Pancreas (tissue), 10 donors: ENCODE measurements around the gene TAAR5. TPM values are rescaled to one million over a fixed set of nuclear protein-coding genes. Genes with fewer than 3 reads are reported as not detected.
"Not testable (repeated sequence)": the region's sequence is repeated elsewhere in the genome, so short reads cannot be mapped to it uniquely, and the experiment has no call there.

Experiments used
- ATAC-seq, 4 donors: fragments of 200-7000 bp; cut with Tn5 transposase; one replicate each; pipeline versions ENCODE4 v1.8.0 to v1.9.1; 2020; ENCODE audit warnings: mild to moderate bottlenecking in 4 of 4, moderate library complexity in 4 of 4
- DNase-seq, 6 donors: peaks; one replicate each; pipeline ENCODE4 v3.0.0-alpha.2; 2020
- FAIRE-seq: peaks from 2 replicates; lab custom pipeline; 2012; peaks lifted over from hg19 to GRCh38; lab: Jason Lieb, UNC
- H3K27ac ChIP-seq, 4 donors: fragments of 200-600 bp; sonication (generic); 1 replicate in 3 of 4; 2 replicates in 1 of 4; pipeline versions ENCODE4 v1.5.0 to v1.8.0; 2020
- H3K27me3 ChIP-seq, 4 donors: fragments of 200-600 bp; one replicate each; pipeline ENCODE4 v1.8.0; 2021
- H3K36me3 ChIP-seq, 3 donors: fragments of 200-600 bp; sonication (generic) in 1 of 3; one replicate each; pipeline versions ENCODE4 v1.5.0 to v1.8.0; 2020 to 2021
- H3K4me1 ChIP-seq, 3 donors: fragments of 200-600 bp; one replicate each; pipeline ENCODE4 v1.8.0; 2021
- H3K4me3 ChIP-seq, 4 donors: fragments of 200-600 bp; sonication (generic) in 2 of 4; one replicate each; pipeline versions ENCODE4 v1.5.0 to v1.8.0; 2020 to 2021
- H3K9me3 ChIP-seq, 4 donors: fragments of 200-600 bp; one replicate each; pipeline ENCODE4 v1.8.0; 2021
- CTCF ChIP-seq, 4 donors: fragments of 200-600 bp; sonication (generic) in 3 of 4; IDR thresholded peaks; one replicate each; pipeline versions ENCODE4 v1.5.0 to v1.8.0; 2021; ENCODE audit warnings: antibody characterized with exemption in 4 of 4
- WGBS, 2 donors: extraction: QIAGEN DNeasy Blood & Tissue Kit; methylation state at CpG; one replicate each; pipeline ENCODE4 v1.1.7; 2013; 5-methylcytosine and 5-hydroxymethylcytosine counted together
- intact Hi-C, 3 donors: fragments of 100-400 bp; cut with DNase I; formaldehyde crosslinking; loops; one replicate each; pipeline versions ENCODE4 v1.11.1 to v1.14.2; 2022
- polyA plus RNA-seq, 2 donors: library from polyadenylated mRNA; stranded (reverse); fragments of 200-250 nt; gene quantifications; one replicate each; pipeline ENCODE4 v1.2.3, GENCODE V29; 2013
- total RNA-seq, 6 donors: library from RNA; stranded (reverse); fragmentation: NEBNext Ultra II Directional in 4 of 6; extraction: Animal tissue kit (Norgen Biotek cat#: 25700) in 4 of 6; gene quantifications; one replicate each; pipeline versions ENCODE4 v1.2.1 to v1.2.4, GENCODE V29; 2021 to 2023
- donor health status: healthy with polysubstance abuse.
- donor health status: DM: no; HTN: no; CAD: no; lungs with moderate emphysema.
- donor health status: DM: no; HTN: no; CAD: no.
- donor health status: control.
- donor health status: control.
- donor health status: Bipolar disorder and iron deficiency.
- donor health status: DM: yes; HTN: yes; CAD: no.
- donor health status: DM: no; HTN: no; CAD: no.
- donor health status: DM: no; HTN: no; CAD: no.
- donor health status: DM: yes; HTN: yes; CAD: no.

The TAAR5 gene
- total and polyA plus RNA-seq, 8 donors: not detected

GRCh38 chr6:132611616-132612015, 22.1 kb upstream of the TAAR5 start:
- H3K27ac ChIP-seq: no peak overlapping the region
- H3K27me3 ChIP-seq: no peaks in the 10 kb centered on the region
- FAIRE-seq (no peak), ATAC-seq (no peak), DNase-seq (no peak)
- peaks cover 0 to 8% (median 5%) of the 10 kb centered on the region in 3 donors for H3K4me1 ChIP-seq
- no peak overlapping the region for H3K4me3 ChIP-seq
- intact Hi-C loops: no loop called here
- no peaks in the 10 kb centered on the region for H3K9me3 ChIP-seq
- H3K36me3 ChIP-seq: no peaks in the 10 kb centered on the region
- no peak for TF ChIP-seq CTCF (IDR thresholded peaks at IDR 0.05)
- 81 to 97% methylated on average over 2 of the region's 2 CpGs for WGBS, 2 donors

GRCh38 chr6:132607544-132608233, 18.1 kb upstream of the TAAR5 start:
- H3K27me3 ChIP-seq: no peaks in the 10 kb centered on the region
- no peaks in the 10 kb centered on the region for H3K9me3 ChIP-seq
- ATAC-seq (peak; percentile 56 to 78 (median 62)), FAIRE-seq (no peak), DNase-seq (no peak)
- no peak overlapping the region for H3K4me3 ChIP-seq
- WGBS, 2 donors: 26 to 27% methylated on average over 5 of the region's 5 CpGs
- intact Hi-C loops: no loop called here
- TF ChIP-seq CTCF (IDR thresholded peaks at IDR 0.05): no peak
- no peaks in the 10 kb centered on the region for H3K36me3 ChIP-seq
- H3K4me1 ChIP-seq: peaks cover 0 to 8% (median 5%) of the 10 kb centered on the region in 3 donors
- H3K27ac ChIP-seq: peak overlapping the region in 1 of 4 donors; percentile 35

GRCh38 chr6:132604635-132605152, 15.2 kb upstream of the TAAR5 start:
- ATAC-seq: no peak
- Histone ChIP-seq H3K36me3 (no peaks in the 10 kb centered on the region), H3K9me3 (no peaks in the 10 kb centered on the region), H3K4me1 (peaks cover 0 to 8% (median 5%) of the 10 kb centered on the region in 3 donors), H3K4me3 (no peak overlapping the region), H3K27me3 (no peaks in the 10 kb centered on the region), H3K27ac (no peak overlapping the region)
- FAIRE-seq: no peak
- no peak for TF ChIP-seq CTCF (IDR thresholded peaks at IDR 0.05)
- intact Hi-C loops: no loop called here
- no peak for DNase-seq
- 83 to 88% methylated on average over 8 of the region's 8 CpGs for WGBS, 2 donors

- FAIRE-seq, H3K27me3 ChIP-seq, H3K27ac ChIP-seq, ATAC-seq, intact Hi-C loops, DNase-seq, H3K4me3 ChIP-seq, H3K4me1 ChIP-seq, H3K9me3 ChIP-seq, H3K36me3 ChIP-seq: not testable (repeated sequence)
These were observed 11.4 kb upstream of the TAAR5 start for GRCh38 chr6:132600900-132601299.

GRCh38 chr6:132598473-132598872, 8.9 kb upstream of the TAAR5 start:
- Histone ChIP-seq H3K27ac (no peak overlapping the region), H3K36me3 (no peaks in the 10 kb centered on the region), H3K27me3 (peaks cover 0 to 10% (median 0%) of the 10 kb centered on the region in 4 donors), H3K4me1 (no peaks in the 10 kb centered on the region), H3K4me3 (no peak overlapping the region), H3K9me3 (no peaks in the 10 kb centered on the region)
- intact Hi-C loops: no loop called here
- WGBS, 2 donors: 26 to 37% methylated on average over 3 of the region's 3 CpGs
- FAIRE-seq: no peak
- peak in 2 of 4 donors; percentile 12 to 17 for TF ChIP-seq CTCF (IDR thresholded peaks at IDR 0.05)
- DNase-seq: no peak
- ATAC-seq: peak; percentile 50 to 77 (median 70)
